IMR-90 (cell line): Measurements from ENCODE around the gene DEFB123. TPM values are rescaled to one million over a fixed set of nuclear protein-coding genes. Genes with fewer than 3 reads are reported as not detected.

Experiments used
- ATAC-seq: fragments of 200-7000 bp; cut with Tn5 transposase; 2 replicates; pipeline ENCODE4 v1.9.1; 2020; ENCODE audit warnings: low read depth, mild to moderate bottlenecking, moderate library complexity
- BruUV-seq: library from RNA; stranded (reverse); fragments of 400-500 nt; replicated peaks from 2 replicates; lab custom pipeline; 2021; lab: Mats Ljungman, UMichigan
- CTCF ChIA-PET: fragments of 300-600 bp; formaldehyde crosslinking; extraction: SDS; loops from one replicate; lab custom pipeline; 2021; ENCODE audit warnings: antibody characterized with exemption; lab: Yijun Ruan, JAX
- POLR2A ChIA-PET: fragments of 300-600 bp; sonication (Branson Sonifier 250); formaldehyde crosslinking; loops from one replicate; lab custom pipeline; 2022; ENCODE audit warnings: antibody characterized with exemption; ENCODE audit not compliant: unreplicated experiment; lab: Charles Lee
- DNase-seq: peaks from one replicate; pipeline ENCODE4 v3.0.0; 2013
- H2AFZ ChIP-seq: replicated peaks from 2 replicates; pipeline ENCODE3; 2013; ENCODE audit warnings: low read length, mild to moderate bottlenecking; ENCODE audit not compliant: poor library complexity
- H2AK5ac ChIP-seq: 2 replicates; pipeline ENCODE4 v1.6.1; 2013; ENCODE audit warnings: low read depth, low read length, inconsistent platforms
- H2AK9ac ChIP-seq: replicated peaks from 2 replicates; pipeline ENCODE3; 2013; ENCODE audit warnings: mild to moderate bottlenecking, low read depth, low read length, moderate library complexity; ENCODE audit not compliant: poor library complexity
- H2BK120ac ChIP-seq: 2 replicates; pipeline ENCODE4 v1.6.1; 2013; ENCODE audit warnings: low read depth, low read length, inconsistent platforms
- H2BK15ac ChIP-seq: 3 replicates; pipeline ENCODE4 v1.6.1; 2013; ENCODE audit warnings: low read depth, low read length, inconsistent platforms
- H2BK20ac ChIP-seq: 2 replicates; pipeline ENCODE4 v1.6.1; 2013; ENCODE audit warnings: low read depth, mild to moderate bottlenecking, inconsistent platforms, low read length, moderate library complexity
- H2BK5ac ChIP-seq: 2 replicates; pipeline ENCODE4 v1.6.1; 2013; ENCODE audit warnings: mild to moderate bottlenecking, low read depth, low read length, inconsistent platforms; ENCODE audit not compliant: poor library complexity, severe bottlenecking
- H3K14ac ChIP-seq: replicated peaks from 2 replicates; pipeline ENCODE4 v1.6.1; 2013; ENCODE audit warnings: low read depth, low read length, inconsistent platforms
- H3K18ac ChIP-seq: 2 replicates; pipeline ENCODE4 v1.6.1; 2013; ENCODE audit warnings: low read depth, low read length, control low read depth
- H3K23ac ChIP-seq: 2 replicates; pipeline ENCODE4 v1.6.1; 2013; ENCODE audit warnings: low read depth, low read length, inconsistent platforms
- H3K27ac ChIP-seq: 2 replicates; pipeline ENCODE4 v1.5.1; 2013; ENCODE audit warnings: mild to moderate bottlenecking, control low read depth, low read length; ENCODE audit not compliant: insufficient read depth
- H3K27me3 ChIP-seq: 2 replicates; pipeline ENCODE4 v1.6.1; 2013; ENCODE audit warnings: low read length; ENCODE audit not compliant: control insufficient read depth, insufficient read depth
- H3K36me3 ChIP-seq: 2 replicates; pipeline ENCODE4 v1.6.1; 2013; ENCODE audit warnings: low read length, mixed read lengths; ENCODE audit not compliant: control insufficient read depth, insufficient read depth
- H3K4ac ChIP-seq: 2 replicates; pipeline ENCODE4 v1.6.1; 2013; ENCODE audit warnings: low read depth, low read length, inconsistent platforms
- H3K4me1 ChIP-seq: 2 replicates; pipeline ENCODE4 v1.6.1; 2013; ENCODE audit warnings: low read length, mixed read lengths; ENCODE audit not compliant: control insufficient read depth, insufficient read depth
- H3K4me2 ChIP-seq: 2 replicates; pipeline ENCODE4 v1.6.1; 2013; ENCODE audit warnings: low read depth, mild to moderate bottlenecking, control low read depth, low read length, moderate library complexity
- H3K4me3 ChIP-seq: 2 replicates; pipeline ENCODE4 v1.5.1; 2013; ENCODE audit warnings: low read depth, mild to moderate bottlenecking, control low read depth, low read length, moderate library complexity; ENCODE audit not compliant: insufficient read depth
- H3K56ac ChIP-seq: 2 replicates; pipeline ENCODE4 v1.6.1; 2013; ENCODE audit warnings: low read length, inconsistent platforms; ENCODE audit not compliant: insufficient read depth; ENCODE audit errors: extremely low read depth
- H3K79me1 ChIP-seq, 2 experiments: 2 replicates each; pipeline ENCODE4 v1.6.1; 2013; ENCODE audit warnings: low read length in 2 of 2, inconsistent platforms in 1 of 2, low read depth in 1 of 2
- H3K9ac ChIP-seq: 2 replicates; pipeline ENCODE4 v1.6.1; 2013; ENCODE audit warnings: low read depth, low read length, control low read depth
- H3K9me1 ChIP-seq: 2 replicates; pipeline ENCODE4 v1.6.1; 2013; ENCODE audit warnings: low read length, inconsistent platforms; ENCODE audit not compliant: insufficient read depth
- H3K9me3 ChIP-seq: 2 replicates; pipeline ENCODE4 v1.6.1; 2013; ENCODE audit warnings: low read length; ENCODE audit not compliant: control insufficient read depth, insufficient read depth
- H4K20me1 ChIP-seq: 2 replicates; pipeline ENCODE4 v1.6.1; 2013; ENCODE audit warnings: low read length, inconsistent platforms; ENCODE audit not compliant: insufficient read depth
- H4K5ac ChIP-seq: 2 replicates; pipeline ENCODE4 v1.6.1; 2013; ENCODE audit warnings: mild to moderate bottlenecking, low read depth, low read length, control low read depth
- H4K8ac ChIP-seq, 2 experiments: 2 replicates each; pipeline ENCODE4 v1.6.1; 2013; ENCODE audit warnings: low read depth in 2 of 2, low read length in 2 of 2, control low read depth in 1 of 2, inconsistent platforms in 1 of 2
- H4K91ac ChIP-seq: 2 replicates; pipeline ENCODE4 v1.6.1; 2013; ENCODE audit warnings: low read depth, low read length, inconsistent platforms; ENCODE audit not compliant: insufficient read depth
- BHLHE40 ChIP-seq: fragments of 150-350 bp; IDR thresholded peaks from 2 replicates; pipeline ENCODE4 v1.6.1; 2016; ENCODE audit warnings: mild to moderate bottlenecking, low read depth, low read length
- CHD1 ChIP-seq: IDR thresholded peaks from 2 replicates; pipeline ENCODE4 v1.6.1; 2012; ENCODE audit warnings: low read depth, low read length, improper control_type of control experiment
- CTCF ChIP-seq: conservative IDR thresholded peaks from 2 replicates; pipeline ENCODE4 v1.5.1; 2012; ENCODE audit warnings: mild to moderate bottlenecking, low read depth, low read length, improper control_type of control experiment
- ELK1 ChIP-seq: fragments of 150-350 bp; IDR thresholded peaks from 2 replicates; pipeline ENCODE4 v1.6.1; 2016; ENCODE audit warnings: low read depth, mild to moderate bottlenecking, low read length, moderate library complexity, borderline replicate concordance
- FOS ChIP-seq: fragments of 150-350 bp; IDR thresholded peaks from 2 replicates; pipeline ENCODE4 v1.6.1; 2016; ENCODE audit warnings: low read depth, low read length
- MAFK ChIP-seq: IDR thresholded peaks from 2 replicates; pipeline ENCODE4 v1.6.1; 2012; ENCODE audit warnings: low read depth, low read length, improper control_type of control experiment
- MAZ ChIP-seq: IDR thresholded peaks from 2 replicates; pipeline ENCODE4 v1.6.1; 2012; ENCODE audit warnings: low read depth, mild to moderate bottlenecking, low read length, improper control_type of control experiment, moderate library complexity, borderline replicate concordance
- MXI1 ChIP-seq: IDR thresholded peaks from 2 replicates; pipeline ENCODE4 v1.6.1; 2012; ENCODE audit warnings: low read depth, mild to moderate bottlenecking, low read length, moderate library complexity, borderline replicate concordance
- NFE2L2 ChIP-seq: fragments of 150-350 bp; IDR thresholded peaks from 2 replicates; pipeline ENCODE4 v1.6.1; 2016; ENCODE audit warnings: low read depth, mild to moderate bottlenecking, low read length
- POLR2A ChIP-seq: IDR thresholded peaks from 2 replicates; pipeline ENCODE4 v1.6.1; 2012; ENCODE audit warnings: mild to moderate bottlenecking, low read depth, low read length
- RAD21 ChIP-seq: IDR thresholded peaks from 2 replicates; pipeline ENCODE4 v1.6.1; 2012; ENCODE audit warnings: low read length, improper control_type of control experiment
- RCOR1 ChIP-seq: IDR thresholded peaks from 2 replicates; pipeline ENCODE4 v1.6.1; 2012; ENCODE audit warnings: mild to moderate bottlenecking, low read length, improper control_type of control experiment; ENCODE audit not compliant: insufficient replicate concordance
- RFX5 ChIP-seq: IDR thresholded peaks from 2 replicates; pipeline ENCODE4 v1.8.0; 2012; ENCODE audit warnings: low read depth, mild to moderate bottlenecking, low read length, moderate library complexity
- SMC3 ChIP-seq: fragments of 150-350 bp; IDR thresholded peaks from 2 replicates; pipeline ENCODE4 v1.6.1; 2016; ENCODE audit warnings: low read depth, mild to moderate bottlenecking, antibody characterized with exemption, low read length, moderate library complexity
- USF2 ChIP-seq: fragments of 150-350 bp; IDR thresholded peaks from 2 replicates; pipeline ENCODE4 v1.6.1; 2017; ENCODE audit warnings: mild to moderate bottlenecking, antibody characterized with exemption, low read length, low read depth
- WGBS, 2 experiments: methylation state at CpG; one replicate each; pipeline versions ENCODE4 v1.1.5 to v1.1.7; 2013; ENCODE audit warnings: missing lambda C conversion rate in 2 of 2; ENCODE audit not compliant: insufficient read length in 1 of 2; ENCODE audit errors: extremely low coverage in 2 of 2; 5-methylcytosine and 5-hydroxymethylcytosine counted together
- dilution Hi-C: fragments of 300-500 bp; cut with HindIII; formaldehyde crosslinking; loops from one replicate; pipeline ENCODE4 v1.14.3; 2018; ENCODE audit warnings: low sequenced_read_pairs; ENCODE audit not compliant: unreplicated experiment
- in situ Hi-C: fragments of 300-500 bp; cut with MboI; formaldehyde crosslinking; loops from 3 replicates; pipeline ENCODE4 v1.14.3; 2019; ENCODE audit warnings: low sequenced_read_pairs, inconsistent platforms, mixed read lengths
- intact Hi-C: fragments of 100-400 bp; cut with micrococcal nuclease; formaldehyde crosslinking; loops from 2 replicates; pipeline ENCODE4 v1.10.0; 2022
- polyA plus RNA-seq, 3 experiments: library from polyadenylated mRNA; depleted of rRNA; stranded (reverse); fragments of >200 nt; gene quantifications; 2 replicates each; pipeline ENCODE4 v1.2.3, GENCODE V29; 2012; ENCODE audit warnings: low replicate concordance in 1 of 3
- total RNA-seq: library from RNA; depleted of rRNA; stranded (reverse); fragments of >200 nt; gene quantifications from 2 replicates; pipeline ENCODE4 v1.2.3, GENCODE V29; 2012

DEFB123 gene
- total and polyA plus RNA-seq, 2 of the 4 experiments (the other 2 are of a cell fraction) = not detected

GRCh38 chr20:31415653-31416052 is 24.8 kb upstream of the DEFB123 start:
- H4K8ac ChIP-seq = no peak overlapping the region
- no peaks in the 10 kb centered on the region for H3K27me3 ChIP-seq
- dilution Hi-C loops = no loop called here
- no peak overlapping the region for H3K4ac ChIP-seq
- H4K5ac ChIP-seq = no peak overlapping the region
- H3K56ac ChIP-seq = no peak overlapping the region
- H2BK5ac ChIP-seq = no peak overlapping the region
- no peak overlapping the region for H2BK120ac ChIP-seq
- H3K23ac ChIP-seq = no peak overlapping the region
- ChIA-PET CTCF (no interaction called here), POLR2A (no interaction called here)
- no peak overlapping the region for H3K18ac ChIP-seq
- no TSS peak for BruUV-seq
- no peak overlapping the region for H3K4me2 ChIP-seq
- no peaks in the 10 kb centered on the region for H4K20me1 ChIP-seq
- H2BK20ac ChIP-seq = no peak overlapping the region
- H3K9ac ChIP-seq = no peak overlapping the region
- H3K9me1 ChIP-seq = no peaks in the 10 kb centered on the region
- no peak overlapping the region for H2AK5ac ChIP-seq
- no peaks in the 10 kb centered on the region for H3K79me1 ChIP-seq
- H2AK9ac ChIP-seq = no peak overlapping the region
- H3K4me3 ChIP-seq = no peak overlapping the region
- DNase-seq (no peak), ATAC-seq (no peak)
- H2AFZ ChIP-seq = no peak overlapping the region
- no peak overlapping the region for H3K14ac ChIP-seq
- H3K4me1 ChIP-seq = no peaks in the 10 kb centered on the region
- TF ChIP-seq ELK1 = no peak
- no peak for TF ChIP-seq CTCF
- no peak for TF ChIP-seq CHD1
- no peak for TF ChIP-seq BHLHE40
- no peak for TF ChIP-seq RAD21
- TF ChIP-seq USF2 = no peak
- TF ChIP-seq RCOR1 = no peak
- no peak for TF ChIP-seq POLR2A
- TF ChIP-seq SMC3 = no peak
- no peak for TF ChIP-seq FOS
- TF ChIP-seq MXI1 = no peak
- TF ChIP-seq MAFK = no peak
- TF ChIP-seq MAZ = no peak
- no peak for TF ChIP-seq RFX5
- no peak for TF ChIP-seq NFE2L2
- WGBS, 2 experiments = no CpG with 5 or more reads among the region's 2 CpGs
- in situ Hi-C loops = no loop called here
- H3K27ac ChIP-seq = no peak overlapping the region
- no peak overlapping the region for H4K91ac ChIP-seq
- intact Hi-C loops = no loop called here
- H3K9me3 ChIP-seq = no peaks in the 10 kb centered on the region
- no peaks in the 10 kb centered on the region for H3K36me3 ChIP-seq
- H2BK15ac ChIP-seq = no peak overlapping the region
